Type B pancreatic cell (in vitro differentiated cells): ENCODE data around the gene C9. TPM values are rescaled to one million over a fixed set of nuclear protein-coding genes. Genes with fewer than 3 reads are reported as not detected.

ENCODE experiments used
- DNase-seq: peaks from one replicate; pipeline ENCODE4 v3.0.0; 2021; ENCODE audit warnings: mixed read lengths; ENCODE audit not compliant: unreplicated experiment; ENCODE audit errors: extremely low spot score
- H3K27ac Mint-ChIP-seq: 2 replicates; pipeline ENCODE4 v1.8.0; 2021; ENCODE audit warnings: mild to moderate bottlenecking, mixed read lengths
- H3K27me3 Mint-ChIP-seq: 2 replicates; pipeline ENCODE4 v1.8.0; 2021; ENCODE audit warnings: mixed read lengths
- H3K36me3 Mint-ChIP-seq: 2 replicates; pipeline ENCODE4 v1.8.0; 2021; ENCODE audit warnings: mixed read lengths
- H3K4me1 Mint-ChIP-seq: one replicate; pipeline ENCODE4 v1.8.0; 2021; ENCODE audit warnings: mixed read lengths; ENCODE audit not compliant: unreplicated experiment
- H3K4me3 Mint-ChIP-seq: 2 replicates; pipeline ENCODE4 v1.8.0; 2021; ENCODE audit warnings: mild to moderate bottlenecking, mixed read lengths
- H3K9me3 Mint-ChIP-seq: 2 replicates; pipeline ENCODE4 v1.8.0; 2021; ENCODE audit warnings: mixed read lengths
- CTCF ChIP-seq: fragments of 200-600 bp; sonication (generic); conservative IDR thresholded peaks from 2 replicates; pipeline ENCODE4 v1.5.0; 2021; ENCODE audit warnings: antibody characterized with exemption, mild to moderate bottlenecking
- total RNA-seq: library from RNA; stranded (reverse); gene quantifications from 2 replicates; pipeline ENCODE4 v1.2.1, GENCODE V29; 2021; ENCODE audit warnings: low replicate concordance

C9 gene
- total RNA-seq, 1 donor from 2014 or later = not detected

DNA sequence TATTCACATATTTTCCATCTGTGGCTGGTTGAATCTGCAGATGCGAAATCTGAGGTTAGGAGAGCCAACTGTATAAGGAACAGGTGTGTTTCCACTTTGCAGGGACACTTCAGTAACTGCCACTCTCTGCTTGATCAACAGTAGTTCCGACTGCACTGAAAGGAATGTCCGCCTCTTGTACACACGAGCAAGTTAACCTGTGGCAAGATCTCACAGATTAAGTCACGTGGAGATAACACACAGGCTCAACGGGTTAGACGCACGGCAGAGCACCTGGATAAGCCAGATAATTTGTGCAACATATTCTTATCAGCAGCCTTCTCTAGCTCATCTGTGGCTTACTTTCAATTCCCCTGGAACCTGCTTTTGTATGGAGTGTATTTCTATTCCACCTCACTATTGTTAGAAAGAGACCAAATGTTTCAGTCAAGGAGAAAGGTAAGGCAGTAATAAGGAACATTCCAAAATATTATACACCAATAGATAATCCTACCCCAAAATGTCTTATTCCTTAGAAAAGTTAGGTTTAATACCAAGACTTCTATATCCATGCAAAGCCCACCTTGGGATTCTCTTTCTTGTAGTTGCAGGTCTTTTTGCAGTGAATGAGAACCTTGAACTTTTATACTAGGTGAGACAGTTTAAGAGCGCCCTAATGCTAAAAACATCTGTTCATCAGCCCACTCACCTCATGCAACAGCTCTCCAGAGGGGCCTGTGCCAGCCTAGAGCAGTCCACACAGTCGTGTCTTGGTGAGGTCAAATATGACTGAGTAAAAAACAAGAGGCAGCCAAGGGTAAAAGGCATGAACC is 6.5 kb upstream of the C9 start:
- Mint-ChIP-seq H3K4me1 (peaks cover 6% of the 10 kb centered on the region), H3K4me3 (peak overlapping the region; percentile 60), H3K27me3 (no peaks in the 10 kb centered on the region), H3K27ac (peak overlapping the region; percentile 57), H3K36me3 (peaks cover 11% of the 10 kb centered on the region), H3K9me3 (no peaks in the 10 kb centered on the region)
- DNase-seq = no peak
- TF ChIP-seq CTCF = no peak

GRCh38 chr5:39369123-39369815 is 5.0 kb upstream of the C9 start:
- Mint-ChIP-seq H3K27me3 (no peaks in the 10 kb centered on the region), H3K9me3 (no peaks in the 10 kb centered on the region), H3K27ac (no peak overlapping the region), H3K36me3 (peaks cover 11% of the 10 kb centered on the region), H3K4me3 (no peak overlapping the region), H3K4me1 (peaks cover 6% of the 10 kb centered on the region)
- TF ChIP-seq CTCF = no peak
- DNase-seq = no peak

DNA sequence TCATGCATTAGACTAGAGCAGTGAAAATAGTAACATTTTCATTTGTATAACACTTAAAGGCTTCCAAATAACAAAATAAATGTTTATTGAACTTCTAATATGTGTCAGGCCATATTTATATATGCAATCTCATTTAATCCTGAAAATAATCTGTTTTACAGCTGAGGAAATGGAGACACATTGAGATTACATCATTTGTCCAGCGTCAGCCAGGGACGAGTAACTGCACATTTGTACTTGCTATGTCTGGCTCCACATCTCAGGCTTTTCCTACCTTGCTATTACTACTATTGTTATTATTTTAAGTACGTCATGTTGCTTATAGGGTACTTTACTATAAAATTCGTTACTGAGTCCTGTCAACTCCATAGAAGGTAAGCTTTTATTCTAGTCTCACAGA is 3.8 kb upstream of the C9 start:
- no peaks in the 10 kb centered on the region for H3K9me3 Mint-ChIP-seq
- no peak for DNase-seq
- H3K27ac Mint-ChIP-seq = no peak overlapping the region
- peaks cover 6% of the 10 kb centered on the region for H3K4me1 Mint-ChIP-seq
- no peak overlapping the region for H3K4me3 Mint-ChIP-seq
- peaks cover 3% of the 10 kb centered on the region for H3K36me3 Mint-ChIP-seq
- H3K27me3 Mint-ChIP-seq = no peaks in the 10 kb centered on the region
- no peak for TF ChIP-seq CTCF

- no peak for DNase-seq
- Mint-ChIP-seq H3K27me3 (no peaks in the 10 kb centered on the region), H3K4me3 (no peak overlapping the region), H3K27ac (no peak overlapping the region), H3K9me3 (no peaks in the 10 kb centered on the region), H3K36me3 (no peaks in the 10 kb centered on the region), H3K4me1 (peaks cover 6% of the 10 kb centered on the region)
- no peak for TF ChIP-seq CTCF
These were observed 3.4 kb upstream of the C9 start for GRCh38 chr5:39367711-39368110.

- H3K36me3 Mint-ChIP-seq = no peaks in the 10 kb centered on the region
- H3K4me3 Mint-ChIP-seq = no peak overlapping the region
- no peaks in the 10 kb centered on the region for H3K4me1 Mint-ChIP-seq
- no peak overlapping the region for H3K27ac Mint-ChIP-seq
- H3K27me3 Mint-ChIP-seq = no peaks in the 10 kb centered on the region
- no peak for TF ChIP-seq CTCF
- H3K9me3 Mint-ChIP-seq = no peaks in the 10 kb centered on the region
- no peak for DNase-seq
These were observed 1.1 kb downstream of the C9 start for GRCh38 chr5:39363217-39363616.
